Measurements from ENCODE around the gene YKT6. TPM values are rescaled to one million over a fixed set of nuclear protein-coding genes. Genes with fewer than 3 reads are reported as not detected.
A peak's percentile ranks its signal among the peaks of the same experiment; 100 is the strongest.

The YKT6 gene
- total RNA-seq, 2 donors from 2014 or later: 43.9 to 44.9 TPM

DNA sequence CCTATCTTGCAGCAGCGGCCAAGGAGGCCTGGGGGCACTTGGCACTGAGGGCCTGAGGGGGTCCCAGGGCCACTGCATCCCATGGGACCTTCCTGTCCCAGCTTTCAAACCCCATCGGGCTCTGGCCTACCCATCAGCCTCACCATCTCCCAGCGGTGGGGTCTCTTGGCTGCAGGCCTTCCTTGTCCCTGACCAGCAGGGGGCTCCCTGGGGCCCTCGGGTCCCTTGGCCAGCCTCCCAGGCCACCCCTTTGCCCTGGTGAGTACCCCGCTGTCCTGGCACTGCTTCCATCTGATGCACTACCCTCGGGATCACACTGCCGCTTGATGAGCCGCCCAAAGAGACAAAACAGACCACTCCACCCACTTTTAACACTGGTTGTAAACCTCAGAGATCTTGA, 43.5 kb downstream of the YKT6 start:
- Histone ChIP-seq H3K27ac (peak overlapping the region in 1 of 2 donors; percentile 2), H3K4me1 (peaks cover 0 to 9% of the 10 kb centered on the region in 2 donors), H3K4me3 (no peak overlapping the region), H3K27me3 (no peaks in the 10 kb centered on the region), H3K36me3 (no peaks in the 10 kb centered on the region), H3K9me3 (no peaks in the 10 kb centered on the region)
- TF ChIP-seq, protein P1, sequence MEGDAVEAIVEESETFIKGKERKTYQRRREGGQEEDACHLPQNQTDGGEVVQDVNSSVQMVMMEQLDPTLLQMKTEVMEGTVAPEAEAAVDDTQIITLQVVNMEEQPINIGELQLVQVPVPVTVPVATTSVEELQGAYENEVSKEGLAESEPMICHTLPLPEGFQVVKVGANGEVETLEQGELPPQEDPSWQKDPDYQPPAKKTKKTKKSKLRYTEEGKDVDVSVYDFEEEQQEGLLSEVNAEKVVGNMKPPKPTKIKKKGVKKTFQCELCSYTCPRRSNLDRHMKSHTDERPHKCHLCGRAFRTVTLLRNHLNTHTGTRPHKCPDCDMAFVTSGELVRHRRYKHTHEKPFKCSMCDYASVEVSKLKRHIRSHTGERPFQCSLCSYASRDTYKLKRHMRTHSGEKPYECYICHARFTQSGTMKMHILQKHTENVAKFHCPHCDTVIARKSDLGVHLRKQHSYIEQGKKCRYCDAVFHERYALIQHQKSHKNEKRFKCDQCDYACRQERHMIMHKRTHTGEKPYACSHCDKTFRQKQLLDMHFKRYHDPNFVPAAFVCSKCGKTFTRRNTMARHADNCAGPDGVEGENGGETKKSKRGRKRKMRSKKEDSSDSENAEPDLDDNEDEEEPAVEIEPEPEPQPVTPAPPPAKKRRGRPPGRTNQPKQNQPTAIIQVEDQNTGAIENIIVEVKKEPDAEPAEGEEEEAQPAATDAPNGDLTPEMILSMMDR (IDR thresholded peaks at IDR 0.05): peak; percentile 21 to 62
- DNase-seq (ENCODE audit: low spot score): no peak

DNA sequence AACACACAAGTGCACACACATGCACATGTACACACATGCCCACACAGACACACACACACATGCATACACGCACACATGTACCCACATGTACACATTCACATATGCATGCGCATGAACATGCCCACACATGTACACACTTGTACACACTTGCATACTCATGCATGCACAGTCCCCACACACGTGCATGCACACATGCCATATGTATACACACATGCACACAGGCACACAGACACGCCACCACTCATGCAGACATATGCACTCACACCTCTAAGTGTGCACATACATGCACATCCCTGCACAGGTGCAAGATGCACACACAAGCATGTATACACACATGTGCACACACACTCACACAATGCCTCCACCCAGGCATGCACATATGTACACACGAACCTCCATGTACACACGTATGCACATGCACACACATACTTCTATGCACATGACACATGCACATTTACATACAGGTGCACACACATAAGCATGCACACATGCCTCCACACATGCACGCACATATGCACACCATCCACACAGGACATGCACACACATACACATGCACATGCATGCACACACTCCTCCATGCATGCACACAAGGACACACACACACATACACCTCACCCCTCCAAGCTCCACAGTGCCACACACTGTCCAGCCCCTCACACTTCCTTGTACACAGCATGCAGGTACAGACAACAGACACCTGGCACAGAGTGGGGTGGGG, 45.8 kb downstream of the YKT6 start:
- DNase-seq (ENCODE audit: low spot score): no peak
- Histone ChIP-seq H3K27me3 (no peaks in the 10 kb centered on the region), H3K4me3 (no peak overlapping the region), H3K9me3 (no peaks in the 10 kb centered on the region), H3K36me3 (no peaks in the 10 kb centered on the region), H3K4me1 (peaks cover 0 to under 1% of the 10 kb centered on the region in 2 donors), H3K27ac (no peak overlapping the region)
- TF ChIP-seq, protein P1 (IDR thresholded peaks at IDR 0.05): no peak

DNA sequence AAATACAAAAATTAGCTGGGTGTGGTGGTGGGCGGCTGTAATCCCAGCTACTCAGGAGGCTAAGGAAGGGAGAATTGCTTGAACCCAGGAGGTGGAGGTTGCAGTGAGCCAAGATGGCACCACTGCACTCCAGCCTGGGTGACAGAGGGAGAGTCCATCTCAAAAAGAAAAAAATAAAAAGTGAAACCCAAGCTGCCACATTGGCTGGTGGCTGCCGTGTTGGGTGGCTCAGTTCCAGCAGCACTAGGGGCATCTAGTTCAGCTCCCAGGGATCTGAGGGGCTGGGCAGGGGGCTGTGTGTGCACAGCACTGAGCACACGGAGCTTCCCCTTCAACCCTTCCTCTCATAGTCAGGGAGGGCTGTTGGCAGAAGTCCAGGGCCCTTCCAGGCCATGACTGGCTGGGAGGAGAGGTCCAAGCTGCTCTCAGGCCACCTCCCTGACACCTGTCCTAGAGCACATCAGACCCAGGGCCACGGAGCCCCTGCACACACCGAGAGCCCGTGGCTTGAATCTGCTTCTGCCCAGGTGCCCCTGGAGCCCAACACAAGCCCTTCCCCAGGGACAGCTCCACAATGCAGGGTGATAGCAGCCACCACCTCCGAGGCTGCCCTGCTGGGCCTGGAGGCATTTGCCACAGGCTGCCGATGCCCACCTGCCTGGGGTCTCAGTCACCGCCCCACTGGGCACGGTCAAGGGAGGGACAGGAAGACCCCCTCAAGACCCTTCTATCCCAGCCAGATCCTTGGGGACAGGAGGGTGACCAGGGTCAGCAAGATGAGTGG, 47.3 kb downstream of the YKT6 start:
- Histone ChIP-seq H3K27me3 (no peaks in the 10 kb centered on the region), H3K27ac (no peak overlapping the region), H3K36me3 (no peaks in the 10 kb centered on the region), H3K9me3 (no peaks in the 10 kb centered on the region), H3K4me3 (no peak overlapping the region), H3K4me1 (no peaks in the 10 kb centered on the region)
- DNase-seq (ENCODE audit: low spot score): no peak
- TF ChIP-seq, protein P1 (IDR thresholded peaks at IDR 0.05): no peak

DNA sequence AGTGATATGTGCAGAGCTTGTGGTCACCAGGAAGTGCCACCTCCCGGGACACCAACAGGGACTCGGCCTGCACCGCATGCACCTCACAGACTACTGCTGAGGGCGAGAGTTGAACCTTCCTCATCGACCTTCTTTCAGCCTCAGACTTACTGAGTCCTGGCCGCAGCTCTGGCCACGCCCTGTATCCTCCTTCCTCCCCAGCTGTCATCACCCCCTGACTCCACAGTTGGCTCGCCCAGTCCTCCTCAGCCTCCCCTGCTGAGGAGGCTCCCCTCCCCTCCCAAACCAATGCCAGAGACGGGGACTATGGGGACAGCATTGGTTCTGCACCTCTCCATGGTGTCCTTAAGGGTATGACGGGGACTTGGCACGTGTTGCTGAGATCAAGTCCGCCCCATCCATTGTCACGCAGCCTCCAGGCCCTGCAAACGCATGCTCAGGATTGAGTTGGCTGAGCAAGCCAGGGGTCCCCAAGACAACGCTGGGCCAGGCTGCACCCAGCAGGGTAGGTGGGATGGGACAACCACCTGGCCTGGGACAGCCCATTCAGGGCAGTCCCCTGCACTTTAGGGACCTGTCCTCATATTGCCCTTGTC, 49.0 kb downstream of the YKT6 start:
- H3K27me3 ChIP-seq: no peaks in the 10 kb centered on the region
- no peaks in the 10 kb centered on the region for H3K9me3 ChIP-seq
- DNase-seq (ENCODE audit: low spot score): no peak
- no peaks in the 10 kb centered on the region for H3K4me1 ChIP-seq
- H3K27ac ChIP-seq: no peak overlapping the region
- H3K36me3 ChIP-seq: no peaks in the 10 kb centered on the region
- H3K4me3 ChIP-seq: no peak overlapping the region
- TF ChIP-seq, protein P1 (IDR thresholded peaks at IDR 0.05): no peak

DNA sequence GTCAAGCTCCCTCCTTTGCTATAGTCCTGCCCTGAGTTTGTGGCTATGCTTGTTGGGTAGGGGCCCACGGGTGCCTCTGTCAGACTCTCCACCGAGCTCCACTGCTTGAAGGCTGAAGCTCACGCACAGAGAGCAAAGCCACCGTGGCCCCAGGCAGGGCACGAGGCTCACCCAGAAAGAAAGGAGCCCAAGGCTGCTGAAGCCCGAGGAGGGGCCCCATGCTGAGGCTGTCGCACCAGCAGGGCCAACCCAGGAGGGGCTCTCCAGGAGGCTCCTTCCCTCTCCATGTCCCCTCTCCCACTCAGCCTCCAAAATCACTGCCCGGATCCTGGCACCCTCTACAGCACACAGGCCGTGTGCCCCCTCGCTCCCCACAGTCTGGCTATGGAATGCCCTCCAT, 50.5 kb downstream of the YKT6 start:
- Histone ChIP-seq H3K27ac (no peak overlapping the region), H3K9me3 (no peaks in the 10 kb centered on the region), H3K27me3 (no peaks in the 10 kb centered on the region), H3K4me1 (peaks cover 0 to 11% of the 10 kb centered on the region in 2 donors), H3K36me3 (no peaks in the 10 kb centered on the region), H3K4me3 (no peak overlapping the region)
- TF ChIP-seq, protein P1 (IDR thresholded peaks at IDR 0.05): no peak
- no peak for DNase-seq (ENCODE audit: low spot score)
